GM12874 (cell line): Measurements from ENCODE around the gene RBPJL.
A peak's percentile ranks its signal among the peaks of the same experiment; 100 is the strongest.

Experiments used
- CTCF ChIP-seq: IDR thresholded peaks from 2 replicates; pipeline ENCODE4 v1.5.1; 2011; ENCODE audit warnings: low read depth, mild to moderate bottlenecking, control low read depth, low read length, moderate library complexity; ENCODE audit not compliant: insufficient read depth

Gene RBPJL

DNA sequence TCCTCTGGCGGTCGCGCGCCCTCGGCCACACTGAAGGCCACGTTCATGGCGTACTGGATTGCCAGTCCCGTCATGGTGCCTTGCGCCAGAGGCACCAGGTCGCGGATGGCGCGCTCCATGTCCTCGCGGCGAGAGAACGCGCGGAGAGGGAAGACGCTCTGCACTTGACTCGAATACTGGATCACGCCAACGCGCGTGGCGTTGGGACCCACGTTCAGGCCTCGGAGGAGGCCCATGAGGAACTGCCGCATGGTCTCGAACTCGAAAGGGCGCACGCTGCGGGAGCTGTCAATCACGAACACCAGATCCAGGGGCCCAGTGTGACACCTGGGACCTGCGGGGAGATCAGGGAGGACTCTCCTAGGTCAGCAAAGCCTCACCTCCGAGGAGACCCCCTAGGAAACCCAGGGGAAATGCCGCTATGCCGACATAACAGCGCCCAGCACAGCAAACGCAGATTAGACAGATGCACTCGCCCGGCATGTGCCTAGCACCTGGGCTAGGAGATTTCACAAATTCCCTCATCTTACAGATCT, 2.1 kb upstream of the RBPJL start:
- no peak for TF ChIP-seq CTCF

GRCh38 chr20:45305262-45305661, 1.4 kb upstream of the RBPJL start:
- no peak for TF ChIP-seq CTCF

- TF ChIP-seq CTCF = no peak
Observed at GRCh38 chr20:45307076-45307640, 518 bp downstream of the RBPJL start.

DNA sequence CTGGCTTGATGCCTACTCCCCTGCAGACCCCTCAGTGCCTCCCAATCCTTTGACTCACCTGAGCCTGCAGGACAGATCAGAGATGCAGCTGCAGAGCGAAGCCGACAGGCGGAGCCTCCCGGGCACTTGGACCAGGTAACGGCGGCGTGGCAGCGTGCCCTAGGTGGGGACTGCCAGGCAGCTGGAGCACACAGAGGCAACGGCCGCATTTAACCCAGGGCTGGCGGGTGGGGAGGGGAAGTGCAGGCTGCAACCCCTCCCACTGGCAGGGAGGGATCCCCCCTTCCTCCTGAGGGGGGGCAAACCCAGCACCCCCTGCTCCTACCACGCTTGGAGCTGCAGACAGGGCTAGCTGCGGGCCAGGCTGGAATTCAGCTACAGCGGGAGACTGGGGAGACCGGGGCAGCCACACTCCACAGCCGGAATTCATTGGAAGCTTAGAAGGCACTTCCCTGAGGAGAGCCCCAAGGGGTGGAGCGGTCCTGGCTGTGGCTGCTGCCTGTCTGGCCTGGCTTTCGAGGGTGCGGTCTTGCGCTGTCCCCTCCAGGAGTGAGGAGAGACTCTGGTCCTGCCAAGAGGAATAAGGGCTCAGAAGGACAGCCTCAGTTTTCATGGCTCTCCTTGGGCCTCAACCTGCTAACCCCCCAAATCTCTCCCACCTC, 1.6 kb downstream of the RBPJL start, which contains the start of gene MATN4:
Gene MATN4, minus strand, starts transcription at position 183 of the 662 bp plus-strand sequence. CDS start 2,717 bp downstream, outside the sequence.
- TF ChIP-seq CTCF = no peak

DNA sequence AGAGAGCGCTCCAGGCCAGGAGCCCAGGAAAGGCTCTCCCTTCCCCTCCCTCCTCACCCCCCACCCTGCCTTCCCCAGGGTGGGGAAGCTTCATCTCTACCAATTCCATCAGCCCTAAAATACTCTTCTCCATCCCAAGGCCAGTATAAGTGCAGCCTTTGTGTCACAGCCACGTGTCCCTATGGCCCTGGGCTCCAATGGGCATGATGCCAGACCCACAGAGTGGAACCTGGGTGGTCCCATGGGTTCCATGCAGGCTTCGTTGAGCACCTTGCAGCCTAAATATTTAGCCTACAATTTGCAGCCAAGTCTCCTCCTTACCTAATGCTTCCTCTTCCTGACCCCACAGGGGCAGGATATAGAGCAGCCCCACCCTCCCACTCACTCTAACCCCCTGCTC, 2.4 kb downstream of the RBPJL start:
- no peak for TF ChIP-seq CTCF

DNA sequence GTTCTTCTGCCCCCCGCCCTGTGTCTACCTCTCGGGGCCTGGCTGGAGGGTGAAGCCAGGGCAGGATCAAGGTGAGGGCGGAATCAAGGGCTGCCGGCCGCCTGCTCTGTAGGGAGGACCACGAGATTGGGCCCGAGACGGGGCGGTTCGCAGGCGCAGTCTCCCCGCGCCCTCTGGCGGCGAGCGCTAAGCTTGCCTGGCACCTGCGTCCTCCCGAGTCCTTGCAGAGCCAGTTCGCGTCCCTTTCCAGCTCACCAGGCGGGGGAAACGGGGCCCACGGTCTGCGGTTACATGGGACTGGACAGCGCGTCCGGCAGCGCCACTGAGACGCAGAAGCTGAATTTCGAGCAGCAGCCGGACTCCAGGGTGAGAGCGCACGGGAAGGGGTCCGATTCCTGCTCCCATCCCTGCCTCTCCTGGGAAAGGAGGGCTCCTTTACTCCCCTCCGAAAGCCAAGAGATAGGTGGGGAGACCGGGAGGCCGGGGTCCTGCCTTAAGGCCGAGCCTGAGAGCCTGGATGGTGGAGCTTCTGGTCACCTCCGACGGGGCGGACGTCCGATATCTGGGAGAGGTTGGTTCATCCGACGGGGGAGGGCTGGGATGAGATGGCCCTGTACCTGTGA, 5.1 kb downstream of the RBPJL start:
- TF ChIP-seq CTCF = peak; percentile 96

GRCh38 chr20:45312241-45312640, 5.6 kb downstream of the RBPJL start:
- TF ChIP-seq CTCF = no peak
